ENCODE data around the gene PAX1.

Gene PAX1

DNA sequence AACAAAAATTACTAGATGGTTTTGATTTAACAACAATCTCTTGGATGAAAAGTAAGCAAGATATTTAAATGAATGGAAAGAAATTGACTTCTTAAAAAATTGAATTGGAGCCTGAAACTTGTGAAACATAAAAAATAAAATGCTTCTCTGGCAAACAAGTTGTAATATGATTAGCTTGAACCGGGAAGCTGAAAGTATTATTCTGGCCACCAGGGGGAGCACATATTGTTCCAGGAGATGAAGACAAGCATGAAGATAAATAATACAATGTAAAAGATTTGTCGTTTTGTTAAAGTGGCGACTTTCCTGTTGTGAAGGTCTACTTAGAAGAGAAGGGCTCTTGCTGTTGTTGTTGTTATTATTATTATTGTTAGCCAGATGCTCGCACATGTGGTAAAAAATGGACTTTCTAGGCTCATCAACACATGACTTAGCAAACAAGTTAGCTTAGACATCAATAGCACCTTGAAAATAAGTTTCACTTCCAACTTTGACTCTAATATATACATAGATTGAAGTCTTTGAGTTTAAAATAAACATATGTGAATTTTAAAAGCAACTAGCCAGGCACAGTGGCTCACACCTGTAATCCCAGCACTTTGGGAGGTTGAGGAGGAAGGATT is 14.2 kb downstream of the PAX1 start:
- no peak overlapping the region for H3K4me3 Mint-ChIP-seq
- H3K9me3 Mint-ChIP-seq = no peaks in the 10 kb centered on the region
- H3K27me3 Mint-ChIP-seq = peaks cover 37% of the 10 kb centered on the region
- no peaks in the 10 kb centered on the region for H3K36me3 Mint-ChIP-seq (ENCODE audit: insufficient read depth)
- H3K4me1 Mint-ChIP-seq = no peaks in the 10 kb centered on the region
- H3K27ac Mint-ChIP-seq (ENCODE audit: low read depth) = no peak overlapping the region
- DNase-seq (ENCODE audit: low spot score in 2 of 2) (no peak), ATAC-seq (replicated peaks; ENCODE audit: extremely low read depth, poor library complexity, severe bottlenecking) (no peak)

DNA sequence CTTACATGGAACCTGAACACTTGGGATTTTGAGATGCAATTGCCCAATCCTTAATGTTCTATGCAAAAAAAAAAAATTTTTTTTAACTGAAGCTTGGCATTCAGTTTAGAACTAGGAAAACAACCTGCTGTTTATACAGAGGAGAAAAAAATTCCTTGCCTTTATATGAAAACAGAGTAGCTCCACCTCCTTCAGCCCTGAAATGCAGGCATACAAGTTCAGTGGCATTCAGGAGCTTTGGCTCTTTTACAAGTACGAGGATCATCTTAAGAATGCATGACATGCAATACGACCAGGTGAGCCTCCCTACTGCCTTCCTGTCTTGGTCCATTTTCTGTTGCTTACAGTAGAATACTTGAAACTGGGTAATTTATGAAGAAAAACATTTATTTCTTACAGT is 20.4 kb downstream of the PAX1 start:
- Mint-ChIP-seq H3K36me3 (ENCODE audit: insufficient read depth) (no peaks in the 10 kb centered on the region), H3K4me1 (no peaks in the 10 kb centered on the region), H3K4me3 (no peak overlapping the region), H3K27ac (ENCODE audit: low read depth) (no peak overlapping the region), H3K9me3 (no peaks in the 10 kb centered on the region), H3K27me3 (no peaks in the 10 kb centered on the region)
- DNase-seq (ENCODE audit: low spot score in 2 of 2) = no peak
- ATAC-seq (replicated peaks; ENCODE audit: extremely low read depth, poor library complexity, severe bottlenecking) = no peak

DNA sequence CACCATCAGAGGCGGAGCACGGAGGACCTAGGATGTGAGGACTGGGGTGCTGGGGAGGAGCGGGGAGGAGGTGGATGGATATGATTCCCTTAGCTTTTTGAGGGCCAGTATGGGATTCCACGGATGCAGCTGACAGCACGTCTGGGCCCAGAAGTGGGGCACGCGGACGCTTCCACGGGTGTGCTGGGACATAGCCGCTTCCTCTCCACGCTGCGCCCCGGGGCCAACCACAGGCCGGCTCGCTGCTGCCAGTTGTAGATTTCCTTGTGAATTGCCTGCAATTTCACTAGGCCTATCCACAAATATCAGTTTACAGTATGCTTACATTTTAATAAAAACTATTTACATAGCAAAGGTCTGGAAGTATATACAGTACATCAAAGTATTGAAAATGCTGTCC is 23.9 kb downstream of the PAX1 start:
- Mint-ChIP-seq H3K4me3 (no peak overlapping the region), H3K27ac (ENCODE audit: low read depth) (no peak overlapping the region), H3K4me1 (no peaks in the 10 kb centered on the region), H3K36me3 (ENCODE audit: insufficient read depth) (no peaks in the 10 kb centered on the region), H3K27me3 (no peaks in the 10 kb centered on the region), H3K9me3 (no peaks in the 10 kb centered on the region)
- DNase-seq (ENCODE audit: low spot score in 2 of 2) = no peak
- no peak for ATAC-seq (replicated peaks; ENCODE audit: extremely low read depth, poor library complexity, severe bottlenecking)

DNA sequence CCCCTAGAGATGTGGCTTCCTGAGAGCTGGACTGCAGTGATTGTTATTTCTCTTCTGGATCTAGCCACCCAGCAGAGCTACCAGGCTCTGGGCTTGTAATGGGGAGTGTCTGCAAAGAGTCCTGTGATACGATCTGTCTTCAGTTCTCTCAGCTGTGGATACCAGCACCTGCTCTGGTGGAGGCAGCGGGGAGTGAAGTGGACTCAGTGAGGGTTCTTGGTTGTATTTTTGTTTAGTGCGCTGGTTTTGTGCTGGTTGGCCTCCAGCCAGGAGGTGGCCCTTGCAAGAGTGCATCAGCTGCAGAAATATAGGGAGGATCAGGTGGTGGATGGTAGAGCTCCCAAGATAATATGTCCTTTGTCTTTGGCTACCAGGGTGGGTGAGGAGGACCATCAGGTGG is 33.7 kb downstream of the PAX1 start:
- H3K27ac Mint-ChIP-seq (ENCODE audit: low read depth) = no peak overlapping the region
- ATAC-seq (replicated peaks; ENCODE audit: extremely low read depth, poor library complexity, severe bottlenecking) (no peak), DNase-seq (ENCODE audit: low spot score in 2 of 2) (no peak)
- no peaks in the 10 kb centered on the region for H3K27me3 Mint-ChIP-seq
- no peak overlapping the region for H3K4me3 Mint-ChIP-seq
- H3K36me3 Mint-ChIP-seq (ENCODE audit: insufficient read depth) = no peaks in the 10 kb centered on the region
- H3K4me1 Mint-ChIP-seq = no peaks in the 10 kb centered on the region
- H3K9me3 Mint-ChIP-seq = peaks cover 17% of the 10 kb centered on the region

DNA sequence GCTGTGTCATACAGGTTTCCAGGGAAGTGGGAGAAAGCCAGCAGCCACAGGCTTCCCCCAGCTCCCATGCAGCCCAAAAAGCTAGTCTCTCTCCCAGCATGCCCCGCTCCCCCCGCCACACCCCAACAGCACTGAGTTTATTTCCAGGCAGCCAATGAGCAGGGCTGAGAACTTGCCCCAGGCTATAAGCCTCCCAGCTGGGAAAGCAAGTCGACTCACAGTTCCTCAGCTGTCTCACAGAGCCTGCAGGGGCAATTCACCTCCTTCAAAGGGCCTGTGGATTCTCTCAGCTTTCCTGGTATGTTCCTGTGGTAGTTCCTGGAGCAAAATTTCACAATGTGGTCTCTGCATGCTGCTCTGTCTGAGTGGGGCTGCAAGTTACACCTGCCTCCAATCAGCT is 34.2 kb downstream of the PAX1 start:
- Mint-ChIP-seq H3K9me3 (peaks cover 17% of the 10 kb centered on the region), H3K4me3 (no peak overlapping the region), H3K27ac (ENCODE audit: low read depth) (no peak overlapping the region), H3K27me3 (no peaks in the 10 kb centered on the region), H3K36me3 (ENCODE audit: insufficient read depth) (no peaks in the 10 kb centered on the region), H3K4me1 (no peaks in the 10 kb centered on the region)
- ATAC-seq (replicated peaks; ENCODE audit: extremely low read depth, poor library complexity, severe bottlenecking) = no peak
- DNase-seq (ENCODE audit: low spot score in 2 of 2) = no peak

DNA sequence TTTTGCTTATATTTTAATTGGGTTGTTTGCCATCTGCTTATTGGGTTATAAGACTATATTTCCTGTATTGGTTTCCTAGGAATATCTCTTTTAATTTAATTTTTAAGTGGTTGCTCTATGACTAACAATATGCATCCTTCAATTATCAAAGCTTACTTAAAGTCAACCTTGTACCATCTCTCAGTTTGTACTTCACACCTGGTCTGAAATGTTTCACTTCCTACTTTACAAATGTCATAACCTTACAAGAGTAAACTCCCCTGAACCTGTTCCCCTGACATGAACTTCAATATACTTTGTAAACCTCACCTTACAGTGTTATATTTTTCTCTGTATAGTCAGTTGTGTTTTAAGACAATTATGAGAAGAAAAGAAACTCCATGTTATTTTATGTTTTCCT is 35.8 kb downstream of the PAX1 start:
- no peak for ATAC-seq (replicated peaks; ENCODE audit: extremely low read depth, poor library complexity, severe bottlenecking)
- no peak overlapping the region for H3K4me3 Mint-ChIP-seq
- peaks cover 17% of the 10 kb centered on the region for H3K9me3 Mint-ChIP-seq
- DNase-seq (ENCODE audit: low spot score in 2 of 2) = no peak
- no peaks in the 10 kb centered on the region for H3K36me3 Mint-ChIP-seq (ENCODE audit: insufficient read depth)
- no peaks in the 10 kb centered on the region for H3K27me3 Mint-ChIP-seq
- H3K27ac Mint-ChIP-seq (ENCODE audit: low read depth) = no peak overlapping the region
- no peaks in the 10 kb centered on the region for H3K4me1 Mint-ChIP-seq

DNA sequence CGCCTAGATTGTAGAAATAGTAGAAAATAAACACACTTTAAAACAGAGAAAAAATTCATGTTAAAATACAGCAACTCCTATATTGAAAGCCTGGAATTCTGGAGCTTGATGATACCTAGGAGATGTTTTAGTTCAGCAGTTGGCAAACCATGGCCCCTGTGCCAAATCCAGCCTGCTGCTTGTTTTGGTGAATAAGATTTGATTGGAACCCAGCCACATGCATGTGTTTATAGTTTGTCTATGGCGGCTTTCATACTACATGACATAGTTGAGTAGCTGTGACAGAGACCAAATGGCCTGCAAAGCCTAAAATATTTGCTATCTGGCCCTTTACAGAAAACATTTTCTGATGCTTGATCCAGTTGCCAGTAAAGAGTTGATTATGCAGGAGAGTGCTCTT is 57.2 kb downstream of the PAX1 start:
- Mint-ChIP-seq H3K9me3 (no peaks in the 10 kb centered on the region), H3K36me3 (ENCODE audit: insufficient read depth) (no peaks in the 10 kb centered on the region), H3K4me3 (no peak overlapping the region), H3K4me1 (no peaks in the 10 kb centered on the region), H3K27ac (ENCODE audit: low read depth) (no peak overlapping the region), H3K27me3 (no peaks in the 10 kb centered on the region)
- ATAC-seq (replicated peaks; ENCODE audit: extremely low read depth, poor library complexity, severe bottlenecking) (no peak), DNase-seq (ENCODE audit: low spot score in 2 of 2) (no peak)

DNA sequence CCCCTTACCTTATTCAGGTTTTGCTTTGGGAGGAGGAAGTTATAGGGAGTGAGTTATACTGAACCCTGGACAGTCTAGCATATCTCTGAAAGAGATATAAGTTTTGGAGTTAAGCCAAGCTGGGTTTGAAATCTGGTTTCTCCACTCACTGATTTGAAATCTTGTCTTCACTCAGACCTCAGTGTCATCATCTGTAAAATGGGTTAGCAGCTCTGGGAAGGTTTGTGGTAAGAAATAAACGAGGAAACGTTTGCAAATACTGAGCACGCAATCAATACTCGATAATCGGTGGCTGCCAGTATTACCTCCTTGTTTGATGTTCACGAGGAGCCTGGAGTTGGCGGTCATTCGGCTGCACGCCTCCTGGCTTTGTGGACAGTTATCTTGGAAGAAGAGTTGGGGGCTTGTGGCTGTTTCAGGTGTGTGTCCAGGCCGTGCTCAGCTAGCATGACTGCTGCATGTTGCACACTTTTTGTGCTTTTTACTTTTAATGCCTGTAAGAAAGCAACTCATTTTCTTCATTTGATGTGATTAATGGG is 61.8 kb downstream of the PAX1 start:
- Mint-ChIP-seq H3K36me3 (ENCODE audit: insufficient read depth) (no peaks in the 10 kb centered on the region), H3K4me1 (no peaks in the 10 kb centered on the region), H3K27me3 (no peaks in the 10 kb centered on the region), H3K4me3 (no peak overlapping the region), H3K9me3 (peaks cover 7% of the 10 kb centered on the region), H3K27ac (ENCODE audit: low read depth) (no peak overlapping the region)
- DNase-seq (ENCODE audit: low spot score in 2 of 2) = no peak
- no peak for ATAC-seq (replicated peaks; ENCODE audit: extremely low read depth, poor library complexity, severe bottlenecking)

DNA sequence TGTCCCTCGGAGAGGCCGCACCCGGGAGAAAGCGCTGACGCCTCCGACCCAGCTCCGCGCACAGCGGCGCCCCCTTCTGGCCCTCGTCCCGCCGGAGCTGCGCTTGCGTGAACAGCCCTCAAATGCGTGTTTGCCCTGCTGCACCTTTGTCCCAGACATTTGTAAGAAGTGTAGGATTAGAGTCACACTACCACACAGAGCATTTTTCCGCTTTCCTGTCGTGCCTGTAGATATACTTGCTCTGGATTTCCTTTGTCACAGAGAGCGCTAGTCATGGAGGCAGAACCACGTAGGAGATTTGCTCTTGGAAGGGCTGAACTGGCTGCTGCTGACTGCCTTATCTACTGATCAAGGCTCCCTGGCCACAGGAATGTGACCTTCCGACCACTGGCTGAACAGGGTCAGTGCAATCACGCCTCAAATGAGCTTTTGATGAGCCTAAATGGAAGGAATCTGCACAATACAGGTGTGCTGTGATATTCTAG is 62.3 kb downstream of the PAX1 start:
- no peak overlapping the region for H3K4me3 Mint-ChIP-seq
- DNase-seq (ENCODE audit: low spot score in 2 of 2) (no peak), ATAC-seq (replicated peaks; ENCODE audit: extremely low read depth, poor library complexity, severe bottlenecking) (no peak)
- no peaks in the 10 kb centered on the region for H3K36me3 Mint-ChIP-seq (ENCODE audit: insufficient read depth)
- no peak overlapping the region for H3K27ac Mint-ChIP-seq (ENCODE audit: low read depth)
- H3K4me1 Mint-ChIP-seq = no peaks in the 10 kb centered on the region
- no peaks in the 10 kb centered on the region for H3K27me3 Mint-ChIP-seq
- peaks cover 7% of the 10 kb centered on the region for H3K9me3 Mint-ChIP-seq

Measured in central memory CD8-positive, alpha-beta T cell (primary cell).